Thymus (tissue), 11 donors: ENCODE data around the gene CEP85L. TPM values are rescaled to one million over a fixed set of nuclear protein-coding genes. Genes with fewer than 3 reads are reported as not detected.
"Not testable (repeated sequence)": the region's sequence is repeated elsewhere in the genome, so short reads cannot be mapped to it uniquely, and the experiment has no call there.

Experiments
- DNase-seq, 9 donors: peaks; one replicate each; pipeline ENCODE4 v3.0.0-alpha.2; 2013; ENCODE audit warnings: low spot score in 9 of 9, low read depth in 6 of 9, missing footprints in 1 of 9
- H3K27ac ChIP-seq, 2 donors: one replicate each; pipeline ENCODE4 v1.5.1; 2013; ENCODE audit warnings: control low read depth in 1 of 2, low read depth in 1 of 2, low read length in 1 of 2, mild to moderate bottlenecking in 1 of 2, moderate library complexity in 1 of 2
- H3K27me3 ChIP-seq, 2 donors: one replicate each; pipeline ENCODE4 v1.5.1; 2013; ENCODE audit warnings: low read length in 1 of 2; ENCODE audit not compliant: control insufficient read depth in 2 of 2, insufficient read depth in 1 of 2
- H3K36me3 ChIP-seq, 2 donors: one replicate each; pipeline ENCODE4 v1.5.1; 2013; ENCODE audit warnings: low read length in 1 of 2, mild to moderate bottlenecking in 1 of 2, moderate library complexity in 1 of 2; ENCODE audit not compliant: control insufficient read depth in 2 of 2, insufficient read depth in 2 of 2
- H3K4me1 ChIP-seq, 2 donors: one replicate each; pipeline ENCODE4 v1.5.1; 2013; ENCODE audit warnings: low read length in 2 of 2; ENCODE audit not compliant: control insufficient read depth in 2 of 2, insufficient read depth in 2 of 2
- H3K4me3 ChIP-seq, 2 donors: one replicate each; pipeline ENCODE4 v1.5.1; 2013; ENCODE audit warnings: low read length in 2 of 2, control low read depth in 1 of 2, mild to moderate bottlenecking in 1 of 2
- H3K9me3 ChIP-seq, 2 donors: one replicate each; pipeline ENCODE4 v1.5.1; 2013; ENCODE audit warnings: low read length in 1 of 2, mild to moderate bottlenecking in 1 of 2; ENCODE audit not compliant: control insufficient read depth in 2 of 2, insufficient read depth in 1 of 2
- WGBS: extraction: QIAGEN DNeasy Blood & Tissue Kit; methylation state at CpG from one replicate; pipeline ENCODE4 v1.1.7; 2013; 5-methylcytosine and 5-hydroxymethylcytosine counted together
- polyA plus RNA-seq: library from polyadenylated mRNA; stranded (reverse); fragments of 200-250 nt; gene quantifications from one replicate; pipeline ENCODE4 v1.2.3, GENCODE V29; 2013
- total RNA-seq: library from RNA; stranded (reverse); fragments of 120-200 nt; gene quantifications from one replicate; pipeline ENCODE4 v1.2.4, GENCODE V29; 2013
- donor health status: healthy.

CEP85L gene
- total and polyA plus RNA-seq, 2 donors: 24.6 to 44.3 TPM

DNA sequence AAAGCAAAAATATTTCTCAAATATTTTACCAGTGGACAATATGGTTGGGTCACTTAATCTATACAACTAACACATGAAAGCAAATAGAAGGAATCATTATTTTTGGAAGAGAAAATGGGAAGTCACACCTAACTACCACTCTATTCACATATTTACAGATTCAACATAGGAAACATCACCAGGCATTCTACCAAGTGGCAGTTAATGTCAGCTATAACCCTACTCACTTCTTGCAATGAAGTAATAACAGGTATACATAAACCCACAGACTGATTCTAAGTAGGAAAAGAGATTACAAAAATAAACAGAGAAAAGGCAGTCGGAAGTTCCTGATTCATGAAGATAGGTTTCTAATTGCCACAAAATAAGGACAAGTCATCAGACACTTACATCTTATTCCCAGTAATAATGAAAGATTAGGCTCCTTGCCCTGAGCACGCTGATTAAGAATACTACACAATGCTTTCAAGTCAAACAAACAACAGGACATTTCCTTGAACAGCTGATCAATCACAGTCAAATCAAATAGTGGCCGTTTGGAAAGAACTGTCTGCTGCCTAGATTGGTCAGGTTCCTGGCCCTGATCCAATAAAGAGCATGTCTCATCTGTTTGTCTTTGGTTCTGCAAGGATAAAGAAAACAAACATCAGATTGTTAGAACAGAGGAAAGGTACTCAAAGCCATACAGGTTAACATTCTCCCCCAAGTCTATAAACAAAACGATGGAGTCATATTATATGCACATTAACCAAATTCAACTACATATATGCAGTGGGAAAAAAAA, 182.5 kb downstream of the CEP85L start:
- WGBS: 94% methylated on average over 4 of the region's 4 CpGs
- peaks cover 12 to 55% of the 10 kb centered on the region in 2 donors for H3K36me3 ChIP-seq
- H3K27ac ChIP-seq: no peak overlapping the region
- no peaks in the 10 kb centered on the region for H3K4me1 ChIP-seq
- H3K9me3 ChIP-seq: no peaks in the 10 kb centered on the region
- H3K27me3 ChIP-seq: no peaks in the 10 kb centered on the region
- DNase-seq: no peak
- no peak overlapping the region for H3K4me3 ChIP-seq

GRCh38 chr6:118467181-118467580, 184.2 kb downstream of the CEP85L start:
- H3K27me3 ChIP-seq: no peaks in the 10 kb centered on the region
- H3K4me3 ChIP-seq: no peak overlapping the region
- no peak for DNase-seq
- H3K27ac ChIP-seq: no peak overlapping the region
- peaks cover 12 to 62% of the 10 kb centered on the region in 2 donors for H3K36me3 ChIP-seq
- no peaks in the 10 kb centered on the region for H3K9me3 ChIP-seq
- H3K4me1 ChIP-seq: no peaks in the 10 kb centered on the region

DNA sequence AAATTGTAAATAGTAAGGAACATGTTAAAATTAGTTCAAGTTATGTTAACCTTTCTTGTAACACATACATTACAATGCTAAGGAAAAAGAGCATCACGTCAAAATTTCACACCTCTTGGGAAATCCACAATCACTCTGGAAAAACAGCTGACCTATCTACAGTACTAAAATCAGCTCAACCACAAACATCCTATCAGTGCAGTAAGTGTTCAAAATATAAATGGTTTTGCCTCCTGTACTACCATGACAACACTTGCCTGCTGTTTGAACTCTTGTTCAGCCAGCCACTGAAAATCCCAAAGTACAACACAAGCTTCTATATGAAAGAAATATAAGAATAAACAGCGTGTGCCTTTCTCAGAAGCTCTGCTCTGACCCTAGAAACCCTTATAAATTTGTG, 186.8 kb downstream of the CEP85L start:
- H3K27me3 ChIP-seq: no peaks in the 10 kb centered on the region
- over 99% methylated on average over 2 of the region's 2 CpGs for WGBS
- no peaks in the 10 kb centered on the region for H3K9me3 ChIP-seq
- peaks cover 12 to 56% of the 10 kb centered on the region in 2 donors for H3K36me3 ChIP-seq
- H3K4me1 ChIP-seq: no peaks in the 10 kb centered on the region
- no peak overlapping the region for H3K4me3 ChIP-seq
- no peak for DNase-seq
- H3K27ac ChIP-seq: no peak overlapping the region

- WGBS: over 99% methylated on average over 2 of the region's 2 CpGs
- no peaks in the 10 kb centered on the region for H3K27me3 ChIP-seq
- H3K36me3 ChIP-seq: peaks cover 0 to 22% of the 10 kb centered on the region in 2 donors
- H3K9me3 ChIP-seq: no peaks in the 10 kb centered on the region
- H3K27ac ChIP-seq: no peak overlapping the region
- no peak for DNase-seq
- no peak overlapping the region for H3K4me3 ChIP-seq
- H3K4me1 ChIP-seq: no peaks in the 10 kb centered on the region
Observed at GRCh38 chr6:118460958-118461470, 190.4 kb downstream of the CEP85L start.

DNA sequence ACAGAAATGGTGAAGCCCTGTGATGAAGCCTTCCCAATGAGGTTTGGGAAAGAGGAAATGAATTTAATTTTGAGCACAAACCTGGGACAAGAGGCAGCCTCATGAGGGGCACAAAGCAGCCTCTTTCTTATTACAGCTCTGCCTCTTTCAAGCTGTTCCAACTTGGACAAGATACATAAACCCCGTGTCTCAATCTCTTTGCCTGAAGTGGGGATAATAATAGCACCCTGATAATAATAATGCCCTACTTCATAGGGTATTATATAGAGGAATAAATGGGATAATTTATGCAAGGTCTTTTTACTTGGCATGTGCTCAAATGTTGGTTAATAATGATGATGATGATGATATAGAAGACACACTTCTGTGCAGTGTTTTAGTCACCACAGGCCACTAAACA, 194.4 kb downstream of the CEP85L start:
- H3K4me1 ChIP-seq: no peaks in the 10 kb centered on the region
- peaks cover 0 to 2% of the 10 kb centered on the region in 2 donors for H3K36me3 ChIP-seq
- no peaks in the 10 kb centered on the region for H3K27me3 ChIP-seq
- H3K9me3 ChIP-seq: peaks cover 0 to 3% of the 10 kb centered on the region in 2 donors
- H3K4me3 ChIP-seq: no peak overlapping the region
- DNase-seq: no peak
- no peak overlapping the region for H3K27ac ChIP-seq
- 95% methylated on average over 1 of the region's 1 CpG for WGBS

- Histone ChIP-seq H3K9me3 (peaks cover 0 to 3% of the 10 kb centered on the region in 2 donors), H3K27ac (no peak overlapping the region), H3K4me3 (no peak overlapping the region), H3K4me1 (no peaks in the 10 kb centered on the region), H3K36me3 (no peaks in the 10 kb centered on the region), H3K27me3 (no peaks in the 10 kb centered on the region)
- DNase-seq: no peak
Observed at GRCh38 chr6:118451839-118452238, 199.6 kb downstream of the CEP85L start.

DNA sequence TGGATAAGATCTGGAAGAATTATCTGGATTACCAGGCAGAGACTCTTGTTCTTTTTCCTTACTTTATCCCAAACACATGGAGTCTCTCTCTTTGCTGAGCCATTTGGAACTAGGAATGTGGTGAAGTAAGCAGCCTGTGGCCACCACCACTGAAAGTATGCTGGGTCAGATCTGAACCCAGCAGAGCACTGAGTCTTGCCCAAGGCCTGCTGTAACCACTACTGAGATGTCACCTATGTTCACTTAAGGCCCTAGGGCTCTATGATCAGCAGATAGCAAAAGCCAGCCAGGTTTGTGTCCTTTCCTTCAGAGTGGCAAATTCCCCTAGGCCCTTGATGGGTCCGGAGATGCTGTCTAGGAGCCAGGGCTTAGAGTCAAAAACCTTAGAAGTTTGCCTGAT, 206.6 kb downstream of the CEP85L start:
- H3K27me3 ChIP-seq: no peaks in the 10 kb centered on the region
- no peaks in the 10 kb centered on the region for H3K4me1 ChIP-seq
- WGBS: 98% methylated on average over 1 of the region's 1 CpG
- DNase-seq: no peak
- peaks cover 0 to 6% of the 10 kb centered on the region in 2 donors for H3K9me3 ChIP-seq
- no peak overlapping the region for H3K4me3 ChIP-seq
- no peaks in the 10 kb centered on the region for H3K36me3 ChIP-seq
- no peak overlapping the region for H3K27ac ChIP-seq

DNA sequence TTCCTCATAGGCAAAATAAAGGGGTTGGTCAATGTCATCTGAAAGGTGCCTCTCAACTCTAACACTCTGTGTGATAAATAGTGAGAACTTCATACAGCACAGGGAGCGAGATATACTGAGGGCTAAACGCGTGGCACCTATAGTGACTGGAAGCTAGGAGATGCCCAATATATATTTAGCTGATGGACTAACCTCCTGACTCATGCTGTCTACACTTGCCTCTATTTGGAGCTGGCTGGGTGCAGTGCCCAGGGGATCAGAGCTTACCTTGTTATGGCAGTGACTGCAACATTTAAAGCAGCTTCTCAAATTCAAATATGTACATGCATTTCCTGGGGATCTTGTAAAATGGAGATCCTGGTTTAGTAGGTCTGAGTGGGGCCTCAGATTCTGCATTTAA, 214.9 kb downstream of the CEP85L start:
- no peak overlapping the region for H3K4me3 ChIP-seq

GRCh38 chr6:118434147-118434546, 217.2 kb downstream of the CEP85L start:
- H3K27ac ChIP-seq, H3K4me3 ChIP-seq, H3K4me1 ChIP-seq, DNase-seq, H3K27me3 ChIP-seq, H3K36me3 ChIP-seq, H3K9me3 ChIP-seq: not testable (repeated sequence)
- 99% methylated on average over 3 of the region's 3 CpGs for WGBS

More for the DNA sequence above, 214.9 kb downstream of the CEP85L start:
- Histone ChIP-seq H3K9me3 (peaks cover 0 to 4% of the 10 kb centered on the region in 2 donors), H3K4me1 (no peaks in the 10 kb centered on the region), H3K27me3 (no peaks in the 10 kb centered on the region), H3K36me3 (no peaks in the 10 kb centered on the region), H3K27ac (no peak overlapping the region)
- no peak for DNase-seq
- 67% methylated on average over 3 of the region's 3 CpGs for WGBS
